Measurements from ENCODE around the gene L1CAM. TPM values are rescaled to one million over a fixed set of nuclear protein-coding genes. Genes with fewer than 3 reads are reported as not detected.

The L1CAM gene
- total and polyA plus RNA-seq, 7 donors, result 2.4 to 30.2 (median 15.5) TPM; not detected in 1

DNA sequence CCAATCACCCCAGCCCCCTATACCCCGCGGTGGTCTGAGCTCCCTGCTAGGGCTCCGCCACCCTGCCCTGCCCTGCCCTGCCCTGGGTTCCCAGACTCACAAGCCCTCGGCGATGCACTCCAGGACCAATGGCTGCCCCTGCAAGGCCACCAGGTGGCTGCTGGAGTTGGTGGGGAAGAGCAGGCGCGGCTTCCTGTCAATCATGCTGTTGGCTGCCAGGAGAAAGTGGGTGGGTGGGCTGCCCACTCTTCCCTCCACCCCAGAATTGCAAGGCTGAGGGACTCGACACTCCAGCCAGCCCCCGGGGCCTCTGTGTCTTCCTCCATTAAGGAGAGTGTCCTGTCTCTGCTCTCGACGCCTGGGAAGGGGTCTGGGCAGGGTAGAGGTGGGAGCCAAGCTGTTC, 15.7 kb downstream of the L1CAM start:
- H3K36me3 ChIP-seq, result no peaks in the 10 kb centered on the region
- peak; percentile 48 for DNase-seq
- WGBS, 2 donors, result 76 to 83% methylated on average over 11 of the region's 11 CpGs
- TF ChIP-seq POLR2A (IDR thresholded peaks at IDR 0.05), result no peak
- no peaks in the 10 kb centered on the region for H3K4me1 ChIP-seq
- no peaks in the 10 kb centered on the region for H3K9me3 ChIP-seq
- intact Hi-C loops (cut with DNase I), result no loop called here
- H3K27ac ChIP-seq, result no peak overlapping the region
- no peak overlapping the region for H3K4me3 ChIP-seq
- peaks cover 0 to 7% (median 0%) of the 10 kb centered on the region in 3 donors for H3K27me3 ChIP-seq

DNA sequence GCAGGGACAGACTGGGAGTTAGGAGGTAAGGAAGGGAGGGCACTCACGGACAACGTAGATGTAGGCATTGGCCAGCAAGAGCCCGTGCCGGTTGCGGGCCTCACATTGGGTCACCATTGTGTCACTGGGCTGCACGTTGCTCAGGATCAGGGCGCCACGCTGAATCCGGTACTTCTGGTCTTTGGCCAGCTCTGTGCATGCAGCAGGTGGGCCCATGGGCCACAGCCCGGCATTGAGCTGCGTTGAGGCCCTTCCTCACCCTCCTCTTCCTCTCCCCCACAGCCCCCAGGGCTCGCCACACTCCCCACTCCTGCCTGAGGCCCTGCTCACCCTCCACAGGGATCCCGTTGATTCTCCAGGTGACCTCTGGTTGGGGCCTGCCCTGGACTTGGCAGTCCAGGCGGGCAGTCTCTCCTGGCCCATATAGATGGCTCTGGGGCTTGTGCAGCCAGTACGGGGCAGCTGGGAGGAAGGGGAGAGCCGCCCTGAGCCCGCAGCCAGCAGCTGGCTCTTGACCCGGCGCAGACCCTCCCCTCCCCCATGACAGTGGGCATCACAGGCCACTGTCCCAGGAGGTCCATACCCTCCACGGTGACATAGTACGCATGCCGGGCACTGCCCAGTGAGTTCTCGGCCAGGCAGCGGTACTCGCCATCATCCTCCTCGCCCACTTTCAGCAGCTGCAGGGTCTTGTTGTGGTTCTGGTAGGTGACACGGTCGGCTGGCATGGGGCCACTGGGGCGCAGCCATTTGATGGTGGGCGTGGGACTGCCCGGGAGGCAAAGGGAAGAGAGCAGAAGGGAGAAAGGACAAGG, 16.3 kb downstream of the L1CAM start:
- WGBS, 2 donors, result 85 to 90% methylated on average over 31 of the region's 31 CpGs
- H3K9me3 ChIP-seq, result no peaks in the 10 kb centered on the region

DNA sequence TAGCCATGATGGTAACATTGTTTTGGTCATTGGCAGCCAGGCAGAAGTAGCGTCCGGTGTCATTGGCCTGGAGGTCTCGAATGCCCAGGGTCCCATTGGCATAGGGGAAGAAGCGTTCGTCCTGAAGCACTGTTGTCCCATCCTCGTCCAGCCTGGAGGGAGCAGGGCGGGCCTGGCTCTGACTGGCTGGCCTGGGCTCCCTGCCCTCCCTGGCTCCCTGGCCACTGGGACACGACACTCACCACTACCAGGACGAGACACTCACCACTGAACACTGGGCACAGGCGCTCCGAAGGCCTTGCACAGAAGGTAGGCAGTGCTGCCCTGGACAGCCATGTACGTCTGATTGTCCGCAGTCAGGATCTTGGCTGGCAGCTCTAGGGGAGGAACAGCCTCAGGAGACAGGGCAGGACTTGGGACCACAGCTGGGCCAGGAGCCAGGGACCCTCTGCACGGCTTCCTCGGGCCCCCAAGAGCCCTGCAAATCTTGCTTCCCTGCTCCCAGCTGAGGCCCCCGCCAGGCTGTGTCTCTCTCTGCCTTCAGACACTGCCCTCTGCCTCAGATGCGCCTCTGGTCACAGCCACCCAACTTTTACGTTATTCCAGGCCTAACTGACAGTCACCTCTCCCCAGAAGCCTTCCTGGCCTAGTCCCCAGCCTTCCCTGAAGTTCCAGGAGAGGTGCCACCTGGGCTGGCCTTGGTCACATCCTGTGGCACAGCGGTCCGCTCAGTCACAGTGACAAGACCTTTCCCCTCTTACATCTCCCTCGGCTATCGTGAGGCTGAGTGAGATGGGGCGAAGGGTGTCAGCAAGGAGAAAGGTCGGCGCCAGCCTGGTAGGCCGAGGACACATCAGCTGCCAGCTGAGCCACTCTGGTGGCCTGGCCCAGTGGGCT, 17.1 kb downstream of the L1CAM start:
- H3K36me3 ChIP-seq, result no peaks in the 10 kb centered on the region
- peaks cover 0 to 7% (median 0%) of the 10 kb centered on the region in 3 donors for H3K27me3 ChIP-seq
- DNase-seq, result no peak
- no peak overlapping the region for H3K27ac ChIP-seq
- no peak overlapping the region for H3K4me3 ChIP-seq
- TF ChIP-seq EP300 (IDR thresholded peaks at IDR 0.05), result no peak
- no peak for TF ChIP-seq POLR2AphosphoS5 (IDR thresholded peaks at IDR 0.05)
- TF ChIP-seq POLR2A (IDR thresholded peaks at IDR 0.05), result no peak
- TF ChIP-seq, protein P1, sequence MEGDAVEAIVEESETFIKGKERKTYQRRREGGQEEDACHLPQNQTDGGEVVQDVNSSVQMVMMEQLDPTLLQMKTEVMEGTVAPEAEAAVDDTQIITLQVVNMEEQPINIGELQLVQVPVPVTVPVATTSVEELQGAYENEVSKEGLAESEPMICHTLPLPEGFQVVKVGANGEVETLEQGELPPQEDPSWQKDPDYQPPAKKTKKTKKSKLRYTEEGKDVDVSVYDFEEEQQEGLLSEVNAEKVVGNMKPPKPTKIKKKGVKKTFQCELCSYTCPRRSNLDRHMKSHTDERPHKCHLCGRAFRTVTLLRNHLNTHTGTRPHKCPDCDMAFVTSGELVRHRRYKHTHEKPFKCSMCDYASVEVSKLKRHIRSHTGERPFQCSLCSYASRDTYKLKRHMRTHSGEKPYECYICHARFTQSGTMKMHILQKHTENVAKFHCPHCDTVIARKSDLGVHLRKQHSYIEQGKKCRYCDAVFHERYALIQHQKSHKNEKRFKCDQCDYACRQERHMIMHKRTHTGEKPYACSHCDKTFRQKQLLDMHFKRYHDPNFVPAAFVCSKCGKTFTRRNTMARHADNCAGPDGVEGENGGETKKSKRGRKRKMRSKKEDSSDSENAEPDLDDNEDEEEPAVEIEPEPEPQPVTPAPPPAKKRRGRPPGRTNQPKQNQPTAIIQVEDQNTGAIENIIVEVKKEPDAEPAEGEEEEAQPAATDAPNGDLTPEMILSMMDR (IDR thresholded peaks at IDR 0.05), result no peak
- no peaks in the 10 kb centered on the region for H3K4me1 ChIP-seq
- intact Hi-C loops (cut with DNase I), result no loop called here
- WGBS, 2 donors, result 88 to 92% methylated on average over 26 of the region's 26 CpGs
- H3K9me3 ChIP-seq, result no peaks in the 10 kb centered on the region

More for the DNA sequence above, 16.3 kb downstream of the L1CAM start:
- Histone ChIP-seq H3K4me1 (no peaks in the 10 kb centered on the region), H3K4me3 (no peak overlapping the region), H3K36me3 (no peaks in the 10 kb centered on the region), H3K27ac (no peak overlapping the region), H3K27me3 (peaks cover 0 to 7% (median 0%) of the 10 kb centered on the region in 3 donors)
- intact Hi-C loops (cut with DNase I), result no loop called here
- DNase-seq, result no peak
- TF ChIP-seq, protein P1 (IDR thresholded peaks at IDR 0.05), result no peak
- TF ChIP-seq POLR2A (IDR thresholded peaks at IDR 0.05) (no peak), EP300 (IDR thresholded peaks at IDR 0.05) (no peak), POLR2AphosphoS5 (IDR thresholded peaks at IDR 0.05) (no peak)

DNA sequence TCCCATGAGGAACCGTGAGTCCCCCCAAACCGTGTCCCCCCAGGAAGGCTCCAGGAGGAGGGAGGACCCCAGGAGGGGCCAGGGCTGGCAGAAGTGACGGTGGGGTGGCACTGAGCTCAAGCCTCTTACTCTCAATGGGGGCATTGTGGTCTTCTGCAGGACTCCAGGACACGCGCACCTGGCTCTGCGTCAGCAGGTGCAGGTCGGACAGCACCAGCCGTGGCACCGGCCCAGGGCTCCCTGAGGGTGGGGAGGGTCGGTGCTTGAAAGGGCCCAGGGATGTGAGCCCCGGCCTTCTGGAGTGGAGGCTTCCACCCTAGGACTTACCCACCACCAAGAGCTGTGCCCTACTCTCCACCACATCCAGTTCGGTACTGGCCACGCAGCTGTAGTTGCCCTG, 18.3 kb downstream of the L1CAM start:
- H3K9me3 ChIP-seq, result no peaks in the 10 kb centered on the region
- peaks cover 0 to 7% (median 0%) of the 10 kb centered on the region in 3 donors for H3K27me3 ChIP-seq
- 89 to 93% methylated on average over 13 of the region's 13 CpGs for WGBS, 2 donors
- no peaks in the 10 kb centered on the region for H3K36me3 ChIP-seq
- H3K4me1 ChIP-seq, result no peaks in the 10 kb centered on the region
- intact Hi-C loops (cut with DNase I), result no loop called here
- no peak overlapping the region for H3K27ac ChIP-seq
- TF ChIP-seq, protein P1 (IDR thresholded peaks at IDR 0.05), result no peak
- TF ChIP-seq POLR2AphosphoS5 (IDR thresholded peaks at IDR 0.05), result no peak
- no peak for TF ChIP-seq EP300 (IDR thresholded peaks at IDR 0.05)
- no peak for TF ChIP-seq POLR2A (IDR thresholded peaks at IDR 0.05)
- H3K4me3 ChIP-seq, result no peak overlapping the region
- no peak for DNase-seq

DNA sequence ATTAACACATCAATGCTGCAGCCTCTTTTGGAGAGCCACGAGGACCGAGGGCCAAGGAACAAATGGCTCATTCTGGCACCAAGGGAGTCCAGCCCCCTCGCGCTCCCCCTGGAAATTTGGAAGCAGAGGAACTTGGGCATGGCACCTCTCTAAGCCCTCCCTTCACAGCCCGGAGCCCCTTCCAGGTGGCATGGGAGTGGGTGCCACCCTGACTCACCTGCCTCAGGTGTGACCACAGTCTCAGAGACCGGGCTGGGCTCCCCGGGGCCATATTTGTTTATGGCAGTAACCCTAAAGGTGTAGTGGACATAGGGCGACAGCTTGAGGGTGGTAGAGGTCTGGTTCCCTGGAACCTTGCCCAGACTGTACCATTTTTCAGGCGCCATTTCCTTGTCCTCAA, 18.8 kb downstream of the L1CAM start:
- no peak for DNase-seq
- Histone ChIP-seq H3K36me3 (no peaks in the 10 kb centered on the region), H3K27me3 (peaks cover 0 to 7% (median 0%) of the 10 kb centered on the region in 3 donors), H3K9me3 (no peaks in the 10 kb centered on the region), H3K4me1 (no peaks in the 10 kb centered on the region), H3K27ac (no peak overlapping the region), H3K4me3 (no peak overlapping the region)
- TF ChIP-seq POLR2A (IDR thresholded peaks at IDR 0.05) (no peak), EP300 (IDR thresholded peaks at IDR 0.05) (no peak), POLR2AphosphoS5 (IDR thresholded peaks at IDR 0.05) (no peak)
- TF ChIP-seq, protein P1 (IDR thresholded peaks at IDR 0.05), result no peak
- intact Hi-C loops (cut with DNase I), result no loop called here
- WGBS, 2 donors, result 57 to 82% methylated on average over 9 of the region's 9 CpGs
